HepG2 (cell line): Measurements from ENCODE around the gene OBP2B. TPM values are rescaled to one million over a fixed set of nuclear protein-coding genes. Genes with fewer than 3 reads are reported as not detected.

Experiments used
- ATAC-seq: fragments of 200-7000 bp; cut with Tn5 transposase; 3 replicates; pipeline ENCODE4 v1.9.1; 2020; ENCODE audit warnings: mild to moderate bottlenecking, moderate library complexity
- BruUV-seq: library from RNA; stranded (reverse); fragments of 400-500 nt; replicated peaks from 2 replicates; lab custom pipeline; 2021; lab: Mats Ljungman, UMichigan
- CTCF ChIA-PET: fragments of 300-600 bp; formaldehyde crosslinking; extraction: SDS; loops from one replicate; lab custom pipeline; 2021; ENCODE audit warnings: low total read pairs, inconsistent platforms, low intra/inter-chr PET ratio; lab: Yijun Ruan, JAX
- POLR2A ChIA-PET: fragments of 350-600 bp; sonication (Branson Sonifier 250); formaldehyde crosslinking; loops from one replicate; lab custom pipeline; 2020; ENCODE audit warnings: antibody characterized with exemption, inconsistent platforms; lab: Yijun Ruan, JAX
- DNase-seq: peaks from one replicate; pipeline ENCODE4 v3.0.0-alpha.2; 2015; ENCODE audit warnings: low spot score
- FAIRE-seq: peaks from 3 replicates; lab custom pipeline; 2011; peaks lifted over from hg19 to GRCh38; lab: Jason Lieb, UNC
- H2AFZ ChIP-seq: one replicate; pipeline ENCODE4 v1.6.1; 2011; ENCODE audit warnings: low read length, inconsistent platforms
- H3K27ac ChIP-seq: fragments of 300-600 bp; 3 replicates; pipeline ENCODE4 v1.8.0; 2011; ENCODE audit warnings: mixed run types, mild to moderate bottlenecking, mixed read lengths, low read length, inconsistent platforms; ENCODE audit not compliant: insufficient read depth; ENCODE audit errors: extremely low read length
- H3K27me3 ChIP-seq, 2 experiments: fragments of 200-600 bp in 1 of 2; 2 replicates in 1 of 2; 3 replicates in 1 of 2; pipeline versions ENCODE4 v1.6.0 to v1.8.0; 2011; ENCODE audit warnings: low read length in 2 of 2, mild to moderate bottlenecking in 2 of 2, moderate library complexity in 2 of 2, inconsistent platforms in 1 of 2; ENCODE audit not compliant: insufficient read depth in 2 of 2, control insufficient read depth in 1 of 2
- H3K36me3 ChIP-seq, 2 experiments: fragments of 200-600 bp in 1 of 2; replicated peaks in 1 of 2; 2 replicates in 1 of 2; 3 replicates in 1 of 2; pipeline versions ENCODE4 v1.5.1 to v1.8.0; 2011; ENCODE audit warnings: low read length in 2 of 2, inconsistent platforms in 1 of 2; ENCODE audit not compliant: insufficient read depth in 2 of 2, control insufficient read depth in 1 of 2
- H3K4me1 ChIP-seq: 2 replicates; pipeline ENCODE4 v1.5.1; 2012; ENCODE audit warnings: low read length, inconsistent platforms; ENCODE audit not compliant: insufficient read depth
- H3K4me2 ChIP-seq: 2 replicates; pipeline ENCODE4 v1.6.0; 2011; ENCODE audit warnings: low read depth, low read length, inconsistent platforms
- H3K4me3 ChIP-seq, 3 experiments: fragments of 200-600 bp in 1 of 3; sonication (generic), shearing (Covaris generic) in 1 of 3; replicated peaks in 1 of 3; 2 replicates each; pipeline ENCODE4 v1.5.1; 2011 to 2016; ENCODE audit warnings: low read length in 3 of 3, inconsistent platforms in 2 of 3, low read depth in 2 of 3, mild to moderate bottlenecking in 2 of 3, control low read depth in 1 of 3, mixed read lengths in 1 of 3; ENCODE audit not compliant: insufficient read depth in 1 of 3
- H3K79me2 ChIP-seq: one replicate; pipeline ENCODE4 v1.6.1; 2011; ENCODE audit warnings: low read length, inconsistent platforms; ENCODE audit not compliant: insufficient read depth
- H3K9ac ChIP-seq: 2 replicates; pipeline ENCODE4 v1.6.0; 2011; ENCODE audit warnings: mild to moderate bottlenecking, low read depth, low read length, inconsistent platforms; ENCODE audit not compliant: insufficient read depth
- H3K9me3 ChIP-seq: 2 replicates; pipeline ENCODE4 v1.5.1; 2012; ENCODE audit warnings: mild to moderate bottlenecking, low read length
- H4K20me1 ChIP-seq: 2 replicates; pipeline ENCODE4 v1.6.0; 2011; ENCODE audit warnings: inconsistent platforms, mild to moderate bottlenecking, low read length, moderate library complexity; ENCODE audit not compliant: insufficient read depth
- BCLAF1 ChIP-seq: fragments of 450-650 bp; IDR thresholded peaks from 2 replicates; pipeline ENCODE4 v1.6.1; 2017; ENCODE audit warnings: mild to moderate bottlenecking
- BHLHE40 ChIP-seq: IDR thresholded peaks from 2 replicates; pipeline ENCODE4 v1.6.1; 2011; ENCODE audit warnings: low read length, improper control_type of control experiment
- HNF4A ChIP-seq: sonication (generic); formaldehyde crosslinking; IDR thresholded peaks from 2 replicates; pipeline ENCODE4 v1.4.0; 2020; ENCODE audit warnings: missing genetic modification reagents
- NR3C1 ChIP-seq: sonication (generic); formaldehyde crosslinking; IDR thresholded peaks from 2 replicates; pipeline ENCODE4 v1.4.0; 2020; ENCODE audit warnings: missing genetic modification reagents
- PLSCR1 ChIP-seq: sonication (generic); formaldehyde crosslinking; IDR thresholded peaks from 2 replicates; pipeline ENCODE4 v1.5.0; 2020; ENCODE audit warnings: missing genetic modification reagents, mild to moderate bottlenecking, borderline replicate concordance
- WGBS: methylation state at CpG from one replicate; pipeline ENCODE4 v1.1.6; 2017; ENCODE audit warnings: low lambda C conversion rate; 5-methylcytosine and 5-hydroxymethylcytosine counted together
- in situ Hi-C: cut with HindIII; loops from 2 replicates; pipeline ENCODE4 v1.10.0; 2017; ENCODE audit warnings: low pct_unique_long_range_greater_than_20kb; ENCODE audit not compliant: extremely low pct_ligation_motif_present
- intact Hi-C: fragments of 100-400 bp; cut with micrococcal nuclease; formaldehyde crosslinking; loops from one replicate; pipeline ENCODE4 v1.10.0; 2022; ENCODE audit not compliant: unreplicated experiment
- polyA plus RNA-seq, 8 experiments: library from polyadenylated mRNA; depleted of rRNA in 3 of 8; stranded (reverse) in 7 of 8; unstranded in 1 of 8; fragments of >200 nt; fragmentation: Illumina TruSeq in 4 of 8; extraction: Trizol in 4 of 8; gene quantifications; 2 replicates each; pipeline versions ENCODE4 v1.2.1 to v1.2.3, GENCODE V29; 2011 to 2016; ENCODE audit warnings: low read depth in 4 of 8, missing spikeins in 1 of 8, mixed read lengths in 1 of 8; ENCODE audit not compliant: insufficient read depth in 1 of 8
- total RNA-seq, 5 experiments: library from RNA; depleted of rRNA; stranded (reverse); fragments of >200 nt; fragmentation: Illumina TruSeq; extraction: Trizol; gene quantifications; 2 replicates each; pipeline ENCODE4 v1.2.3, GENCODE V29; 2016; ENCODE audit warnings: low read depth in 1 of 5
- TF ChIP-seq, protein P1 (sequence below): IDR thresholded peaks from 2 replicates; pipeline ENCODE4 v1.6.1; 2012; ENCODE audit warnings: low read depth, low read length, improper control_type of control experiment

The OBP2B gene
- total and polyA plus RNA-seq, 2 of the 13 experiments (the other 11 are each of a cell fraction or from before 2014, with no cell fraction given): not detected

DNA sequence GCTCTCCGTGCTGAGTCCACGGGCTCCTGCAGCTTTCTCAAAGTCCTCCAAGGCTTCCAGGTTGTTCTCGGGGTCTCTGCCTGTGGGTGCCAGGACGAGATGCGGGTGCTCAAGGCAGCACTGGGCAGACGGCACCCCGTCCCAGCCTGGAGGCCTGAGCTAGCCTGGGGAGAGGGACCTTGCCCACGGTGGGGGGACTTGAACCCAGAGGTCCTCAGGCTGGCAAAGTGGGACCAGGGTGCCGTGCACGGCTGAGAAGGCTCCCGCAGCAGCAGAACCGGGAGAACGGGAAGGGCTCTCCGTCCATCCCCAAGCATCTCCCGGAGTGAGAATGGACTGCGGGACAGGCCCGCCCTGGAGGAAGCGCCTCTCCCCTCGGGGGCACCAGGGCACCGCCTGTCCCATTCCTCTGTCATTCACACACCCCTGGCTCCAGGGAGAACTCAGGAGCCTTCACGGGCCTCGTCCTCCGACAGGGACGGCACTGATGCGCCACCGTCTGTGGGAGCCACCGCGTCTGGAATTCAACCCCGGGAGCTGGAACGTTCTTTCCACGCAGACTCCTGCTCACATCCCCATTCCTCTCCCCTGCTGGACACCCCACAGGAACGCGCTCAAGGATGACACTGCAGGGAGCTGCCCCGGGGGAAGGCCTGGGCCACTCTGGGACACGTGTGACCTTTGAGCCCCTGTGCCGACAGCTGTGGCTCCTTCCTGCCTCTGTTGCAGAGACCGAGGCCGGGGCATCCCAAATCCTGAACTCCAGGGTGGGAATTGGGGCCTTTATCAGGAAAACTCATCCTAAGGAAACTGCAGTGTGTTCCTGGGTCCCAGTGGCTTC lies 16.3 kb upstream of the OBP2B start:
- H3K4me2 ChIP-seq: no peak overlapping the region
- in situ Hi-C loops (no loop called here), intact Hi-C loops (no loop called here)
- H3K9ac ChIP-seq: no peak overlapping the region
- no peak for FAIRE-seq
- 64% methylated on average over 17 of the region's 38 CpGs for WGBS
- peak; percentile 48; the same call in 2 of the 3 replicates for ATAC-seq
- no peaks in the 10 kb centered on the region for H3K79me2 ChIP-seq
- no peak overlapping the region for H3K27ac ChIP-seq
- H2AFZ ChIP-seq: no peak overlapping the region
- H3K36me3 ChIP-seq: no peaks in the 10 kb centered on the region
- H3K4me3 ChIP-seq: no peak overlapping the region
- TF ChIP-seq BHLHE40 (peak; percentile 74), BCLAF1 (no peak), HNF4A (peak; percentile 33; the same call in 1 of the 2 replicates), PLSCR1 (CRISPR knock-in tag) (no peak), NR3C1 (CRISPR knock-in tag) (no peak)
- TF ChIP-seq, protein P1, sequence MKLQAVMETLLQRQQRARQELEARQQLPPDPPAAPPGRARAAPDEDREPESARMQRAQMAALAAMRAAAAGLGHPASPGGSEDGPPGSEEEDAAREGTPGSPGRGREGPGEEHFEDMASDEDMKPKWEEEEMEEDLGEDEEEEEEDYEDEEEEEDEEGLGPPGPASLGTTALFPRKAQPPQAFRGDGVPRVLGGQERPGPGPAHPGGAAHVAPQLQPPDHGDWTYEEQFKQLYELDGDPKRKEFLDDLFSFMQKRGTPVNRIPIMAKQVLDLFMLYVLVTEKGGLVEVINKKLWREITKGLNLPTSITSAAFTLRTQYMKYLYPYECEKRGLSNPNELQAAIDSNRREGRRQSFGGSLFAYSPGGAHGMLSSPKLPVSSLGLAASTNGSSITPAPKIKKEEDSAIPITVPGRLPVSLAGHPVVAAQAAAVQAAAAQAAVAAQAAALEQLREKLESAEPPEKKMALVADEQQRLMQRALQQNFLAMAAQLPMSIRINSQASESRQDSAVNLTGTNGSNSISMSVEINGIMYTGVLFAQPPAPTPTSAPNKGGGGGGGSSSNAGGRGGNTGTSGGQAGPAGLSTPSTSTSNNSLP: no peak
- TF ChIP-seq, all 625 proteins: peak for 2
- H4K20me1 ChIP-seq: no peaks in the 10 kb centered on the region
- H3K4me1 ChIP-seq: peaks cover 9% of the 10 kb centered on the region
- ChIA-PET POLR2A (no interaction called here), CTCF (no interaction called here)
- no peaks in the 10 kb centered on the region for H3K9me3 ChIP-seq
- no peak for DNase-seq
- no TSS peak for BruUV-seq
- H3K27me3 ChIP-seq: peaks cover 6 to 18% of the 10 kb centered on the region in 2 experiments; a peak in 3 of 5 replicates
